ENCODE data around the gene PSMA5.
"Not testable (repeated sequence)": the region's sequence is repeated elsewhere in the genome, so short reads cannot be mapped to it uniquely, and the experiment has no call there.

The PSMA5 gene

DNA sequence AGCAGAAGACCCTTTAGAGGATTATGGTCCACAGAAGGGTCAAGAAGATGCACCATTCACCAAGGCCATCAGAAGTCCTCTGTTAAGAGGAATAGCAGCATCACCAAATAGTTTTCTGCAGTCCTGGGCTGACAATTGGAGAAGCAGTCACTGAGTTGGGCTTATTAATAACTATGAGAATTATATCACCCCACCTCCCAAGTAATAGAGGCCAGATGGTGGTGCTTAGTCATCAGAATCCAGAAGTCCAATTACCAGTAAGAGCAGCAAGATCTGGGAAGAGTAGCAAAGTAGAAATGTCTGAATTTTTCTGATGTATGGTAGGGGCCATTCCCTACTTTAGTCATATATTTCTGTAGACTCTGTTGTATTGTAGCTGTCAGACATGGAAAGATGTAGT is 6.1 kb upstream of the PSMA5 start:
- no peak for FAIRE-seq

- FAIRE-seq: no peak
These were observed 871 bp upstream of the PSMA5 start for GRCh38 chr1:109427171-109427467.

- no peak for FAIRE-seq
These were observed 612 bp downstream of the PSMA5 start for GRCh38 chr1:109425391-109426280.

DNA sequence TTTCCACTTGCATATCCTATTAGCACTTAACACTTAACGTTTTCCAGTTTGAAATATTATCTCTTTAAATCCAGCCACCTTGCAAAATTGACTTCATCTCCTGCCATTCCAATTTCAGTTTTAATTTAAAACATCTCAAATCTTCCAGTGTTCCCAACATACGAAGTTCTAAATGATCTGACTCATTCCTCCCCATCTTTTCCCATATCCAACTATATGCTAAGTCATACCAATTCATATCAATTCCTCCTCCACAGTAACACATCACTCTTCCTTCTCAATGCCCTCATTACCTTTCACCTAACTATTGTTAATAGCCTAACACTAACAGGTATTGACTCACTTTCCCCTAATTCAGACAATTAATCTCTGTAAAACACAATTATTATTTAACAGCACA is 2.8 kb downstream of the PSMA5 start:
- FAIRE-seq: no peak

DNA sequence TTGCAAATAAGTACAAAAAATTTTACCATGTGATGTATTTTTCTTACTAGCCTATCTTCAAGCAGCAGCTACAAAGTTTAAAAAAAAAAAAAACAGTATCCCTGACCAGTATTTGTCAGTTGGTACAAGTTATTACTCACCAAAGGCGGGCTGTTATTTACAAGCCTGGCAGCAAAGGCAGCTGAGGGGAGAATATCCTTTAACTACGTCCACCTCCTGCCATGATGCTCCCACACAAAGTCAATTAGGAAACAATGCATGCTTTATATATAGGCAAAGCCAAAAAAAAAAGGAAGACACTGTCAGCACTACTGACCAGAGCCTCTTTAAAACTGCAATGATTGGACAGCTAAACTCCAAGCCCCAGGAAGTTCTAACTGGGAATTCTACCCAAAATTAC is 13.7 kb downstream of the PSMA5 start:
- FAIRE-seq: no peak

DNA sequence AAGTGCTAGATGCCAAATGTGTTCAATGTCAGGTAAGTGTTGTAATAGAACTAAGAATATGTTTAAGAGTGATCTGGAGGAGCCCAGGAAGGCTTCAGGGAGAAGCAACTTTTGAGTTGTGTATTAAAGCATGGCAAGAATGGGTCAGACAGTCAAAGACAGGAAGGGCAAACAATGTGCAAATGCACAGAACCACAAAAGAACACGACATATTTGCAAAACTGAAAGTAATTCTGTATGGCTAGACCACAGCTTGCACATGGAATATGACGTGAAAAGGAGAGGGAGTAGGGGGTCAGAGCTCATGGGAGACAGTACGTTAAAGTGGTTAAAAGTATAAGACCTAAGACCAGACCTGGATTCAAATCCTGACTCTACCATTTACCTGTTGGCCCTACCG is 21.4 kb downstream of the PSMA5 start:
- no peak for FAIRE-seq

DNA sequence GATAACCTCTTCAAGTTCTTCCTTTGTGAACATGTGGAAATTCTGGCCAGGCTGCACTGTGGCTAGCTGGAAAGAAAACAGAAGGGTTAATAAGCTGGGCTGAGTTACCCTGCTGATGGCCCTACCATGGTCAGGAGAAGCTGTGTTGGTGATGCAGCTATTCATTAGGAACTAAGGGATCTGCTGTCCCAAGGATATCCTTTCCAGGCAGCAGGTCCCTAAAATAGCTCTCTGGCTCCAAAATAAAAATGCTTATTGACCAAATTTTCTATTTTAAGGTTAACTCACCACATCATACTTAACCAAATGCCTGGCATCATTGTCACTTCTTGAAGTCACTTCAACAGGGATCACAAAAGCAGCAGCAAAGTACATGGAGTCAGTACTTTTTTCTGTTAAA is 24.2 kb downstream of the PSMA5 start:
- no peak for FAIRE-seq

GRCh38 chr1:109400035-109400655 is 26.1 kb downstream of the PSMA5 start:
- no peak for FAIRE-seq

GRCh38 chr1:109399326-109399957 is 26.8 kb downstream of the PSMA5 start:
- FAIRE-seq: peak; percentile 86

DNA sequence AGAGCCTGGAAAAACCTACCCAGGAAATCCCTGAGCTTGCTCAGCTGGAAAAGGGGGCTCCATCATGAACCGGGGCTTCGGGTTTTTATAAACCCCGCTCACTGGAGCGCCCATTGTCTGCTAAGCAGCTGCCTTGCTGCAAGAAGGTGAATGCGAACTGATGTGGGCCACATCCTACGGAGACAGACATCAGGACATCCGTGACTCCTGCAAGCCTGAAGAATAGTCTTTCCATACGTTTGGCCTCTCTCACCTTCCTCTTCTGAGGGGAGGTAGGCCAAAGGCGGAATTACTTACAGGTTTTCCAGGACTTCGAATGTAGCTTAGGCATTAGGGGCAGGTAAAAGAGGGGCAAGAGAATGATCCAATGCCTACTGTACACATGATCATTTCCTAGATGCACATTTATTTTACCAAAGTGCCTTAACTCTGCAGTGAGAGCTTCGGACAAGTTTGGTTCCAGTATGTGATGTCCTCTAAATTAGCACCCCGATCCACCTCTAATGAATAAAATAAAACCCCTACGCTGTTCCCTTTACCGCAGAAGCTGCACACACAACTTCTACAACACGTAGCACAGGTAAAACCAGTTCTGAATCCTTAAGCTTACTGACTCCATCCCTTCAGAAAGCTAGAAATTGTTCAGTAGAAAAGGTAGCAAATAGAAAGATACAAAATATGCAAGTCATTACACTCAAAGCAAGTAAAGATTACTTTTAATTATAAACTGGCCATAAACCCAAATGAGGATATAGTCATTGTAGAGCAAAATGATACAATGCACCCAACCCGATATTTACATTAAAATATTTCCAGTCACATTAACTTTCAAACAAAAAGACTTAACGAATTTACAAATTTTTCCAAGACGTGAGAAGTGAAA is 27.7 kb downstream of the PSMA5 start:
- FAIRE-seq: no peak

DNA sequence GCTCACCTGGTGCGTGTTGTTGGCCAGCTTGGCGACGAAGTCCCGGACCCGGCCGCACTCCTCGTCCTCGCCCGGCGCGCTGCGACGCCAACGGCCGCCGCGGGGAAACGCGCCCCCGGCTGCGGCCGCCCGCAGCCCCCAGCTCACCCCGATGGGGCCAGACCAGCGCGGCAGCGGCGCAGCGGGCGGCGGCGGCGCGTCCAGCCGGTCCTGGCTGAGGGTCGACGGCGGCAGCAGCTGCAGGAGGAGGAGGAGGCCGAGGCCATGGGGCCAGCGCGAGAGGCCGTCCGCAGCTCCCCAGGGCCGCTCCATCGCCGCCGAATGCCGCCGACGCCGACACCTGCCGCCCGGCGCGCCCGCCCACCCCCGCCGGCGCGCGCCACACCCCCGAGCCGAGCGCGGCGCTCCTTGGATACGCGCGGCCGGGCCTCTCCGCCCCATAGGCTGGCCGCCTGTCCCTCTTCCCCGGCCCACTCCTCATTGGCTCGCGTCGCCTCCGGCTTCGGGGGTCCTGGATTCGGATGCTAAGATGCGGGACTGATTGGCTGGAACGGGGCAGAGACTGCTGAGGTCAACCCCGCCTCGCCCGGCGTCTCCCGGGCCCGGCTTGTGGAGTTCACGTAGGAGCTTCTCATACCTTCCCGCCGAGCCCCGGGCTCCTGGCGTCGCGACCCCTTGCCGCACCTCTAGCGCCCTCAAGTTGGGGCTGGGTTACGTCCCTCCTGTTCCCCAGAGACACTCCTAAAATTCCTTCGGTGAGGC is 28.5 kb downstream of the PSMA5 start, which contains the start of gene SORT1:
SORT1 (minus strand) TSS at position 338 of the 762 bp plus-strand sequence; CDS start at position 312, 26 bp downstream.
- no peak for FAIRE-seq

DNA sequence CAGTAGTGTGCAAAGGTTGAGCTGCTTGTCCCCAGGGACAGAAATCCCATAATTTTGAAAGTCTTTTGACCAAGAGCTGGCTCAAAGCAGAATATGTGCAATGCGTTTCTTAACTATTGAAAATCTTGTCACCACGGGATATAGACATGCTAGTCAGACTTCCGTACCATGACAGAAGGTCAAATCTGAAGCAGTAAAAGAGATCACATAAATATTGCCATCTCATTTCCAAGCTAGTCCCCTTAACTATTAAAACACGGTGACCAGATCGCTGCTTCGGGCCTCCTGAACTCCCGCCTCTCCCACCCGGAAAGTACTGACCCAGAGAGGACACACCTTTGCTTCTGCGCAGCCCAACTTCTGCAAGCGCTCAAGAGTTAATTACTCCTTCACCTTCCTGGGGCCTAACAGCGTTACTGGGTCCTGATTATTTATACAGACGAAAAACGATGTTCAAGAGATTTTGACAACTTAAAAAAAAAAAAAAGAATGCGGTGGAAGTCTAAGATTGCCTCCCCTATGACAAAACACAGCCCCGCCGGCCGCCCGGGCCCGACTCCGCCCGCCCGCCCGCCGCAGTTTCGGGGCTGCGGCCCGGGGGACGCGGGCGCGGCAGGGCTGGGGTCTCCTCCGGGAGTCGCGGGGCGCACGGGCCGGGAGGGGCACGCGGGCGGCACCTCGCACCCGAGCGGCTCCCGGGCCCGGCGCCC is 29.2 kb downstream of the PSMA5 start:
- no peak for FAIRE-seq

GRCh38 chr1:109396513-109396839 is 29.8 kb downstream of the PSMA5 start:
- FAIRE-seq: no peak

DNA sequence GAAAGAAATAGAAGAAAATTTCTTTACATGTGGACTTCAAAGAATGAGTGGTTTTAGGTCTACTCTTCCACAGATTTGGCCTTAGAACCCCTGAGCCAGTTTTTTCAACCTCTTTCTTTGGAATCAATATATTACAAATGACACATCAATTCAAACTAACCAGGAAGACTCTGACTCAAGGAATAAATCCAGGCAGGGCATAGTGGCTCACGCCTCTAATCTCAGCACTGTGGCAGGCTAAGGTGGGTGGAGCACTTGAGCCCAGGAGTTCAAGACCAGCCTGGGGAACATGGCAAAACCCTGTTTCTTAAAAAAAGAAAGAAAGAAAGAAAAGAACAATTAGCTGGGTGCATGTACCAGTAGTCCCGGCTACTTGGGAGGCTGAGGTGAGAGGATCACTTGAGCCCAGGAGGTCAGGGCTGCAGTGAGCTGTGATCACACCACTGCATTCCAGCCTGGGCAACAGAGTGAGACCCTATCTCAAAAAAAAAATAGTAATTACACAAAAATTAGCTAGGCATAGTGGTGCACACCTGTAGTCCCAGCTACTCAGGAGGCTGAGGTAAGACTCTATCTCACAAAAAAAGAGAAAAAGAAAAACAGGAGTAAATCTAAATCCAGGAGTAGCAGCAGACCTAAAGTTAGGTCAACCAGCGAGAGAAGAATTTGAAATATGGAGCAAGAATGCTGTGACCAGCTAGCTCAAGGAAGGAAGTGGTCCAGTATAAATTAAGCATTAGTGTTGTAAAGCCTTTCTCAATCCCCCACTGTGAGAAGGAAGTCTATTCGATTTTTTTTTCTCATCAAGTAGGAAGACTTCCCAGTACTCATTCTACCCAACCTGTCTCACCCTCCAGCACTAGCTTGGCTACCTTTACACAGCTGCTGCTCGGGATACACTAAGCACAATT is 30.4 kb downstream of the PSMA5 start:
- no peak for FAIRE-seq

DNA sequence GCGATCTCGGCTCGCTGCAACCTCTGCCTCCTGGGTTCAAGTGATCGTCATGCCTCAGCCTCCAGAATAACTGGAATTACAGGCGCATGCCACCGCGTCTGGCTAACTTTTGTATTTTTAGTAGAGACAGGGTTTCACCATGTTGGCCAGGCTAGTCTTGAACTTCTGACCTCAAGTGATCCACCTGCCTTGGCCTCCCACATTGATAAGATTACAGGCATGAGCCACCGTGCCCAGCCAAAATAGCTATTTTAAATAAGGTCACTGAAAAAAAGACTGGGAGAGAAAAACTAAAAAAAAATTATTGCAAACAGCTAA is 31.0 kb downstream of the PSMA5 start:
- not testable (repeated sequence) for FAIRE-seq

GRCh38 chr1:109394591-109395281 is 31.5 kb downstream of the PSMA5 start:
- no peak for FAIRE-seq

- no peak for FAIRE-seq
These were observed 32.5 kb downstream of the PSMA5 start for GRCh38 chr1:109393617-109394233.

GRCh38 chr1:109392788-109393616 is 33.2 kb downstream of the PSMA5 start:
- no peak for FAIRE-seq

Data from endometrium (tissue), 2 donors.